Measurements from ENCODE around the gene BRD2. TPM values are rescaled to one million over a fixed set of nuclear protein-coding genes. Genes with fewer than 3 reads are reported as not detected.

Gene BRD2
- 116 to 154 TPM (median 131 TPM) in 5 replicates for total RNA-seq (2022; extraction: Qiagen RNA extraction; ENCODE audit: low read depth)

GRCh38 chr6:32968093-32968866, at the start of gene BRD2:
Gene BRD2, plus strand, starts transcription at chr6:32968594. Its CDS starts 4,305 bp downstream, at chr6:32972899.

GRCh38 chr6:32940656-32941213, 27.7 kb upstream of the BRD2 start, which contains the start of gene HLA-DMB:
Gene HLA-DMB, minus strand, starts transcription at chr6:32941028. Its CDS starts 221 bp downstream, at chr6:32940807.

GRCh38 chr6:32952817-32953739, 15.3 kb upstream of the BRD2 start, which contains the start of gene HLA-DMA:
Gene HLA-DMA, minus strand, starts transcription at chr6:32953097. Its CDS starts 61 bp downstream, at chr6:32953036.

GRCh38 chr6:33008944-33009861, 40.8 kb downstream of the BRD2 start, which contains the start of gene HLA-DOA:
Gene HLA-DOA, minus strand, starts transcription at chr6:33009591.

Other genes with a start within 250 kb of the BRD2 start
- not detected in 5 replicates for gene HLA-DQA2, start 227.2 kb upstream of the BRD2 start, total RNA-seq (2022; extraction: Qiagen RNA extraction; ENCODE audit: low read depth)
- not detected in 5 replicates for gene HLA-DQB2, start 205.1 kb upstream of the BRD2 start, total RNA-seq (2022; extraction: Qiagen RNA extraction; ENCODE audit: low read depth)
- 0.13 to 0.21 TPM (median 0.13 TPM) in 3 of 5 replicates, not detected in the others for gene HLA-DOB, start 151.6 kb upstream of the BRD2 start, total RNA-seq (2022; extraction: Qiagen RNA extraction; ENCODE audit: low read depth)
- gene TAP2, start 129.9 kb upstream of the BRD2 start, total RNA-seq (2022; extraction: Qiagen RNA extraction; ENCODE audit: low read depth): 17.3 to 20.6 TPM (median 18.7 TPM) in 5 replicates
- gene PSMB8, start 124.5 kb upstream of the BRD2 start, total RNA-seq (2022; extraction: Qiagen RNA extraction; ENCODE audit: low read depth): 18.8 to 25.1 TPM (median 19.3 TPM) in 5 replicates
- gene TAP1, start 114.9 kb upstream of the BRD2 start, total RNA-seq (2022; extraction: Qiagen RNA extraction; ENCODE audit: low read depth): 29.1 to 38.0 TPM (median 33.0 TPM) in 5 replicates
- 13.9 to 21.8 TPM (median 18.1 TPM) in 5 replicates for gene PSMB9, start 114.4 kb upstream of the BRD2 start, total RNA-seq (2022; extraction: Qiagen RNA extraction; ENCODE audit: low read depth)
- 1.2 to 2.3 TPM (median 2.2 TPM) in 5 replicates for gene HLA-DMB, start 27.6 kb upstream of the BRD2 start, total RNA-seq (2022; extraction: Qiagen RNA extraction; ENCODE audit: low read depth)
- 2.7 to 3.1 TPM (median 3.0 TPM) in 5 replicates for gene HLA-DMA, start 15.5 kb upstream of the BRD2 start, total RNA-seq (2022; extraction: Qiagen RNA extraction; ENCODE audit: low read depth)
- 0.50 TPM in 1 of 5 replicates, not detected in the others for gene HLA-DOA, start 41.0 kb downstream of the BRD2 start, total RNA-seq (2022; extraction: Qiagen RNA extraction; ENCODE audit: low read depth)
- 0.33 TPM in 1 of 5 replicates, not detected in the others for gene HLA-DPA1, start 105.1 kb downstream of the BRD2 start, total RNA-seq (2022; extraction: Qiagen RNA extraction; ENCODE audit: low read depth)
- not detected in 5 replicates for gene HLA-DPB1, start 107.4 kb downstream of the BRD2 start, total RNA-seq (2022; extraction: Qiagen RNA extraction; ENCODE audit: low read depth)
- 0.37 to 1.3 TPM (median 0.90 TPM) in 5 replicates for gene COL11A2, start 223.9 kb downstream of the BRD2 start, total RNA-seq (2022; extraction: Qiagen RNA extraction; ENCODE audit: low read depth)
- gene RXRB, start 232.1 kb downstream of the BRD2 start, total RNA-seq (2022; extraction: Qiagen RNA extraction; ENCODE audit: low read depth): 15.5 to 21.7 TPM (median 20.6 TPM) in 5 replicates
- gene SLC39A7, start 232.3 kb downstream of the BRD2 start, total RNA-seq (2022; extraction: Qiagen RNA extraction; ENCODE audit: low read depth): 111 to 121 TPM (median 118 TPM) in 5 replicates
- 11.0 to 16.7 TPM (median 15.5 TPM) in 5 replicates for gene HSD17B8, start 236.1 kb downstream of the BRD2 start, total RNA-seq (2022; extraction: Qiagen RNA extraction; ENCODE audit: low read depth)
- 19.8 to 28.2 TPM (median 25.6 TPM) in 5 replicates for gene RING1, start 239.9 kb downstream of the BRD2 start, total RNA-seq (2022; extraction: Qiagen RNA extraction; ENCODE audit: low read depth)

All from A549 treated with RU486 at 1 μM for 4 hours (cell line).